HL-60 (cell line): ENCODE measurements around the gene CCDC186.

Experiments
- POLR2AphosphoS5 ChIP-seq: IDR thresholded peaks from 2 replicates; pipeline ENCODE4 v1.6.1; 2012; ENCODE audit warnings: low read depth
- TF ChIP-seq, protein P1 (sequence below): IDR thresholded peaks from 2 replicates; pipeline ENCODE4 v1.6.1; 2012; ENCODE audit warnings: low read depth; ENCODE audit not compliant: insufficient replicate concordance

DNA sequence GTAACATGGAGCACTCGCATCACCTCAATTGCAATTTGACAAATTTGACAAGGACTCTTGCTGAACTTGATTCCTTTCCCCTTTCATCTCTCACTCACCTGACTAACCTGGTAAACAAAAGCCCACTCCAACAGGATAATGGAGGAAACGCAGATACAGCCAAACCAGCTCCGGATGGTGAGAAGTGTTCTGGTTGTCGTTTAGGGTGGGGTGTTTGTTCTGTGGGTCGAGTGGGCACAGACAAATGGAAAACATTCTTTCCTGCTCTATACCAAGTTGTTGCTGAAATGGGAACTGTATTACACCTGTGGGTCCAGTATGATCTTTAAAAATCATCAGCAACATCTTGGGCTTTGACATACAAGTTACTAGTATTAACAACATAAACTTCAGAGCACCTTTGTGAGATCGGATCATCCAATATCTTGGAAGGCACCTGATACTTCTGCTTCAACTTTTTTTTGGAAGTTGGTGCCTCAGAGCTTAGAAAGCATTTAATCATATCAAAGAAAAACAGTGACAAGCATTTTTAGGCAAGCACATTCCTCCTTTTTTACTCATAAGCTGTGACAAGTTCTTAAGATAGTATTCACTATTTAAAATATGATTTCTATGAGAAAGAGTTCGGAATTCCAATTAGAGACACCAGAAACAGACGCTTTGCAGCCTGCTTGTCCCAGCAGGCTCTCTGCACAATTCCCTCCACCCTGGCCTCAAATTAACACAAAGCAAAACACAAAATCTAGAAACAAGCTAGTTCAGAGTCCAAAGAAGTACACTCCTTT, 58.1 kb downstream of the CCDC186 start:
- TF ChIP-seq POLR2AphosphoS5: no peak
- TF ChIP-seq, protein P1, sequence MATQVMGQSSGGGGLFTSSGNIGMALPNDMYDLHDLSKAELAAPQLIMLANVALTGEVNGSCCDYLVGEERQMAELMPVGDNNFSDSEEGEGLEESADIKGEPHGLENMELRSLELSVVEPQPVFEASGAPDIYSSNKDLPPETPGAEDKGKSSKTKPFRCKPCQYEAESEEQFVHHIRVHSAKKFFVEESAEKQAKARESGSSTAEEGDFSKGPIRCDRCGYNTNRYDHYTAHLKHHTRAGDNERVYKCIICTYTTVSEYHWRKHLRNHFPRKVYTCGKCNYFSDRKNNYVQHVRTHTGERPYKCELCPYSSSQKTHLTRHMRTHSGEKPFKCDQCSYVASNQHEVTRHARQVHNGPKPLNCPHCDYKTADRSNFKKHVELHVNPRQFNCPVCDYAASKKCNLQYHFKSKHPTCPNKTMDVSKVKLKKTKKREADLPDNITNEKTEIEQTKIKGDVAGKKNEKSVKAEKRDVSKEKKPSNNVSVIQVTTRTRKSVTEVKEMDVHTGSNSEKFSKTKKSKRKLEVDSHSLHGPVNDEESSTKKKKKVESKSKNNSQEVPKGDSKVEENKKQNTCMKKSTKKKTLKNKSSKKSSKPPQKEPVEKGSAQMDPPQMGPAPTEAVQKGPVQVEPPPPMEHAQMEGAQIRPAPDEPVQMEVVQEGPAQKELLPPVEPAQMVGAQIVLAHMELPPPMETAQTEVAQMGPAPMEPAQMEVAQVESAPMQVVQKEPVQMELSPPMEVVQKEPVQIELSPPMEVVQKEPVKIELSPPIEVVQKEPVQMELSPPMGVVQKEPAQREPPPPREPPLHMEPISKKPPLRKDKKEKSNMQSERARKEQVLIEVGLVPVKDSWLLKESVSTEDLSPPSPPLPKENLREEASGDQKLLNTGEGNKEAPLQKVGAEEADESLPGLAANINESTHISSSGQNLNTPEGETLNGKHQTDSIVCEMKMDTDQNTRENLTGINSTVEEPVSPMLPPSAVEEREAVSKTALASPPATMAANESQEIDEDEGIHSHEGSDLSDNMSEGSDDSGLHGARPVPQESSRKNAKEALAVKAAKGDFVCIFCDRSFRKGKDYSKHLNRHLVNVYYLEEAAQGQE: no peak
